Fibroblast of mammary gland (primary cell): ENCODE results near the gene WWTR1.
A peak's percentile ranks its signal among the peaks of the same experiment; 100 is the strongest.

ENCODE experiments used
- DNase-seq: peaks from one replicate; pipeline ENCODE4 v3.0.0-alpha.2; 2010; ENCODE audit warnings: low read depth
- H3K4me3 ChIP-seq: 2 replicates; pipeline ENCODE4 v1.5.1; 2011; ENCODE audit warnings: low read depth, mild to moderate bottlenecking, low read length, moderate library complexity; ENCODE audit not compliant: control insufficient read depth
- CTCF ChIP-seq: conservative IDR thresholded peaks from 2 replicates; pipeline ENCODE4 v1.5.1; 2011; ENCODE audit warnings: low read depth, low read length, inconsistent platforms; ENCODE audit not compliant: control insufficient read depth, insufficient read depth

WWTR1 gene

GRCh38 chr3:149590691-149591441 is 67.0 kb downstream of the WWTR1 start:
- no peak for DNase-seq
- no peak overlapping the region for H3K4me3 ChIP-seq
- TF ChIP-seq CTCF = no peak

GRCh38 chr3:149589332-149589731 is 68.5 kb downstream of the WWTR1 start:
- no peak for TF ChIP-seq CTCF
- no peak overlapping the region for H3K4me3 ChIP-seq
- DNase-seq = peak; percentile 92

GRCh38 chr3:149588909-149589308 is 68.9 kb downstream of the WWTR1 start:
- no peak for DNase-seq
- H3K4me3 ChIP-seq = no peak overlapping the region
- no peak for TF ChIP-seq CTCF

GRCh38 chr3:149587383-149587782 is 70.4 kb downstream of the WWTR1 start:
- no peak for DNase-seq
- TF ChIP-seq CTCF = no peak

GRCh38 chr3:149586871-149587270 is 71.0 kb downstream of the WWTR1 start:
- DNase-seq = peak; percentile 75
- H3K4me3 ChIP-seq = no peak overlapping the region
- no peak for TF ChIP-seq CTCF

More at GRCh38 chr3:149587383-149587782, 70.4 kb downstream of the WWTR1 start:
- no peak overlapping the region for H3K4me3 ChIP-seq

- no peak for TF ChIP-seq CTCF
Measured at GRCh38 chr3:149585401-149585726, 72.5 kb downstream of the WWTR1 start.

More at GRCh38 chr3:149585401-149585726, 72.5 kb downstream of the WWTR1 start:
- DNase-seq = no peak
- H3K4me3 ChIP-seq = no peak overlapping the region
